ENCODE data around the gene USP3.
A peak's percentile ranks its signal among the peaks of the same experiment; 100 is the strongest.

DNA sequence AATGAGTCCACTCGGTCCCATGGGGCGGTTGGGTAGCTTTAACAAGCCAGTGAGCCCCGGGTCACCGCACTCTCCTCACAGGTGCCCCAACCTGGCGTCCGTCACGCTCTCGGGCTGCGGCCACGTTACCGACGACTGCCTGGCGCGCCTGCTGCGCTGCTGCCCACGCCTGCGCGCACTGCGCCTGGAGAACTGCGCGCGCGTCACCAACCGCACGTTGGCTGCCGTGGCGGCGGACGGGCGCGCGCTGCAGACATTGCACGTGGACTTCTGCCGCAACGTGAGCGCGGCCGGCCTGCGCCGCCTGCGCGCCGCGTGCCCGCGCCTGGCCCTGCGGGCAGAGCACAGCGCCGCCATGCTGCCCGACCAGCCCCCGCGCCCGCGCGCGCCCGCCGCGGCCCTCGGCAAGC lies 96.2 kb downstream of the USP3 start:
- peak; percentile 41; the same call in 1 of the 2 replicates for TF ChIP-seq POLR2A (IDR thresholded peaks at IDR 0.05; ENCODE audit: low read depth, low read length)
- TF ChIP-seq, protein P1, sequence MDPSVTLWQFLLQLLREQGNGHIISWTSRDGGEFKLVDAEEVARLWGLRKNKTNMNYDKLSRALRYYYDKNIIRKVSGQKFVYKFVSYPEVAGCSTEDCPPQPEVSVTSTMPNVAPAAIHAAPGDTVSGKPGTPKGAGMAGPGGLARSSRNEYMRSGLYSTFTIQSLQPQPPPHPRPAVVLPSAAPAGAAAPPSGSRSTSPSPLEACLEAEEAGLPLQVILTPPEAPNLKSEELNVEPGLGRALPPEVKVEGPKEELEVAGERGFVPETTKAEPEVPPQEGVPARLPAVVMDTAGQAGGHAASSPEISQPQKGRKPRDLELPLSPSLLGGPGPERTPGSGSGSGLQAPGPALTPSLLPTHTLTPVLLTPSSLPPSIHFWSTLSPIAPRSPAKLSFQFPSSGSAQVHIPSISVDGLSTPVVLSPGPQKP (IDR thresholded peaks at IDR 0.05; ENCODE audit: borderline replicate concordance, low read depth, low read length) = no peak
- TF ChIP-seq, protein P2, sequence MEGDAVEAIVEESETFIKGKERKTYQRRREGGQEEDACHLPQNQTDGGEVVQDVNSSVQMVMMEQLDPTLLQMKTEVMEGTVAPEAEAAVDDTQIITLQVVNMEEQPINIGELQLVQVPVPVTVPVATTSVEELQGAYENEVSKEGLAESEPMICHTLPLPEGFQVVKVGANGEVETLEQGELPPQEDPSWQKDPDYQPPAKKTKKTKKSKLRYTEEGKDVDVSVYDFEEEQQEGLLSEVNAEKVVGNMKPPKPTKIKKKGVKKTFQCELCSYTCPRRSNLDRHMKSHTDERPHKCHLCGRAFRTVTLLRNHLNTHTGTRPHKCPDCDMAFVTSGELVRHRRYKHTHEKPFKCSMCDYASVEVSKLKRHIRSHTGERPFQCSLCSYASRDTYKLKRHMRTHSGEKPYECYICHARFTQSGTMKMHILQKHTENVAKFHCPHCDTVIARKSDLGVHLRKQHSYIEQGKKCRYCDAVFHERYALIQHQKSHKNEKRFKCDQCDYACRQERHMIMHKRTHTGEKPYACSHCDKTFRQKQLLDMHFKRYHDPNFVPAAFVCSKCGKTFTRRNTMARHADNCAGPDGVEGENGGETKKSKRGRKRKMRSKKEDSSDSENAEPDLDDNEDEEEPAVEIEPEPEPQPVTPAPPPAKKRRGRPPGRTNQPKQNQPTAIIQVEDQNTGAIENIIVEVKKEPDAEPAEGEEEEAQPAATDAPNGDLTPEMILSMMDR (conservative IDR thresholded peaks at IDR 0.05; ENCODE audit: low read depth, low read length) = peak; percentile 30
- TF ChIP-seq, protein P3, sequence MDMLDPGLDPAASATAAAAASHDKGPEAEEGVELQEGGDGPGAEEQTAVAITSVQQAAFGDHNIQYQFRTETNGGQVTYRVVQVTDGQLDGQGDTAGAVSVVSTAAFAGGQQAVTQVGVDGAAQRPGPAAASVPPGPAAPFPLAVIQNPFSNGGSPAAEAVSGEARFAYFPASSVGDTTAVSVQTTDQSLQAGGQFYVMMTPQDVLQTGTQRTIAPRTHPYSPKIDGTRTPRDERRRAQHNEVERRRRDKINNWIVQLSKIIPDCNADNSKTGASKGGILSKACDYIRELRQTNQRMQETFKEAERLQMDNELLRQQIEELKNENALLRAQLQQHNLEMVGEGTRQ (IDR thresholded peaks at IDR 0.05; ENCODE audit: low read depth, low read length) = peak; percentile 62
- TF ChIP-seq RCOR1 (IDR thresholded peaks at IDR 0.05; ENCODE audit: insufficient replicate concordance, low read length) = no peak
- peak; percentile 93 for TF ChIP-seq BHLHE40 (IDR thresholded peaks at IDR 0.05; ENCODE audit: low read depth, low read length)
- TF ChIP-seq NFE2L2 (IDR thresholded peaks at IDR 0.05; ENCODE audit: low read depth, low read length) = no peak; the same call in 1 of the 2 replicates
- no peak for TF ChIP-seq RFX5 (IDR thresholded peaks at IDR 0.05; ENCODE audit: low read depth, low read length)
- TF ChIP-seq CEBPB (IDR thresholded peaks at IDR 0.05; ENCODE audit: low read depth, low read length) = peak; percentile 31; the same call in 1 of the 2 replicates
- no peak for TF ChIP-seq CHD1 (IDR thresholded peaks at IDR 0.05; ENCODE audit: low read depth, low read length)
- TF ChIP-seq FOS (IDR thresholded peaks at IDR 0.05; ENCODE audit: low read depth, low read length) = no peak
- no peak for TF ChIP-seq MAFK (IDR thresholded peaks at IDR 0.05; ENCODE audit: low read depth, low read length)
- peak; percentile 21; the same call in 1 of the 2 replicates for TF ChIP-seq RAD21 (IDR thresholded peaks at IDR 0.05; ENCODE audit: low read length)
